Measurements from ENCODE around the gene SERPINA12. TPM values are rescaled to one million over a fixed set of nuclear protein-coding genes. Genes with fewer than 3 reads are reported as not detected.

The SERPINA12 gene
- total RNA-seq, 1 experiment from 2014 or later, result not detected

DNA sequence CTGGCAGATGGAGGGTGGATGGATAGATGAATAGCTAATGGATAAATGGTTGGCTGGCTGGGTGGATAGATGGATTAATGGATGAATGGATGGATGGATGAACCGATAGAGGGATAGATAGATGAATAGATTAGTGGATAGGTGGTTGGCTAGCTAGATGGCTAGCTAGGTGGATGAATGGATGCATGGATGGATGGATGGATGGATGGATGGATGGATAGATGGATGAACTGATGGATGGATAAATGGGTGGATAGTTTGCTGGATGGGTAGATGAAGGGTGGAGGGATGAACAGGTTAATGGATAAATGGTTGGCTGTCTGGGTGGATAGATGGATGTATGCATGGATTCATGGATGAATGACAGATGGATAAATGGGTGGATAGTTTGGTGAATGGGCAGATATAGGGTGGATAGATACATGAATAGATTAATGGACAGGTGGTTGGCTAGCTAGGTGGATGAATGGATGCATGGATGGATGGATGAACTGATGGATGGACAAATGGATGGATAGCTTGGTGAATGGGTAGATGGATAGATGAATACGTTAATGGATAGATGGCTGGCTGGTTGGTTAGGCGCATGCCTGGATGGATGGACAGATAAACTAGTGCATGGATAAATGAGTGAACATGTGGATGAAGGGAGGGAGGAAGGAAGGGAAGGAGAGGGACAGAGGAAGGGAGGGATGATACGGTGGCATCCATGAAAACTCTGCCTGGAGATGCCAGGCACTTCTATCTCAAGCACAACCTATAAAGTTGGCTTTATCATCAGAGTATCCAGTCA lies 41.3 kb downstream of the SERPINA12 start:
- no peak for DNase-seq (ENCODE audit: extremely low read depth, low read depth)

DNA sequence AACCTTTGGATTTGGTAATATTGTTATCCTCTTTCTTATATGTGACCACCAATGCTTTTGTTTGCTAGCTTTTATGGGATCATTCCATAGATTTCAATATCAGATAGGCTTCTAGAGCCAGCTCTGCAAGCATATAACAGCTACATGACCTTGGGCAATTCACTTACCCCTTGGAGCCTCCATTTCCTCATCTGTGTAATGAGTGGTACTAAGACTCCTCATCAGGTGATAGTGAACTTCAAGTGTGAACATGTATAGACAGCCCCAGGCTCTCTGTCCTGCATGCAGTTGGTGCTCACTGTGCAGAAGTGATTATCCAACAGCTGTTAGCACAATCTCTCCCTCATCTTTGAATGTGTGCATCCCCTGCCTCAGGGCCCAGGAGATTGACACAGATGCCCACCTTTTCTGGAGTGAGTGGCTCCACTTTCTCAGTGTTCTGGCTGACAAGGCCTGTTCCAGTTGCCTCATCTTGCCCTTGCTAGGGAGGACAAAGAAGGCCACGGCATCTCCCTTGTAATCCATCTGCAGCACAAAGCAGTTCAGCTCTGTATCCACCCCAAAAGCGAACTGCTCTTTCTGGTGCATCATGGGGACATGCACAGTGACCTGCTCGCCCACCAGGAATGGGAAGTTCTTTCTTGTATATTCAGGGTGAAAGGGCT lies 42.4 kb downstream of the SERPINA12 start:
- DNase-seq (ENCODE audit: extremely low read depth, low read depth), result no peak

DNA sequence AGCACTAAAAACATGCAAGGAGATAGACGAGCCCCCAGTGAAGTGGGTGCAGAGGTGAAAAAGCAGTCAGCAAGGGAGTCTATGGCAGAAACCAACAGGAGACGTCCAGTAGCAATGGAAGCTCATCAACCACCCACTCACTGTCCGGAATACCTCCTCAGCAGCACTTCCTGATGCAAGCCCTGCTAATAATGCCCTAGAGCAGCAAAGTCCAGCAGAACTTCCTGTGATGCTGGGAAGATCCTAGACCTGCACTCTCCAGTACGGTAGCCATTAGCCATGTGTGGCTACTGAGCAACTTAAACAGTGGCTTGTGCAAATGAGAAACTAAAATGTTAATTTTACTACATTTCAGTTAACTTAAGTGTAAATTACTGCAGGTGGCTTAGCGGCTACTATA lies 44.2 kb downstream of the SERPINA12 start:
- DNase-seq (ENCODE audit: extremely low read depth, low read depth), result no peak

DNA sequence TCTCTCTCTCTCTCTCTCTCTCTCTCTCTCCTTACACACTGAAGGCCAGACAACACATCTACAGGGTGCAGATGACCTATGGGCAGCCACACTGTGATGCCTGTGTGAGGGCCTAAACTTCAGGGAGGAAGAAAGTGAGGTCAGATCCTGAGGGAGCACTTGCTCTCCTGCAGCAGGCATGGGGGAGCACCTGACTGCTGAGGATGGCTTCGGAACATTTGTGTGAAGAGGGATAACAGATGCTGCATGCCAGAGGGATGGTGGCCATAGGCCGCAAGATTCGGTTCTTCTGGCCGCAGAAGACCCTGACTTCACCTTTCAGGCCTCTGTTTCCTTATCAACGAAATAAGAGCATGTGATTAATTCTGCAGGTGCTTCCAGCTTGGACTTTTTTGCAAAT lies 45.0 kb downstream of the SERPINA12 start:
- DNase-seq (ENCODE audit: extremely low read depth, low read depth), result no peak

DNA sequence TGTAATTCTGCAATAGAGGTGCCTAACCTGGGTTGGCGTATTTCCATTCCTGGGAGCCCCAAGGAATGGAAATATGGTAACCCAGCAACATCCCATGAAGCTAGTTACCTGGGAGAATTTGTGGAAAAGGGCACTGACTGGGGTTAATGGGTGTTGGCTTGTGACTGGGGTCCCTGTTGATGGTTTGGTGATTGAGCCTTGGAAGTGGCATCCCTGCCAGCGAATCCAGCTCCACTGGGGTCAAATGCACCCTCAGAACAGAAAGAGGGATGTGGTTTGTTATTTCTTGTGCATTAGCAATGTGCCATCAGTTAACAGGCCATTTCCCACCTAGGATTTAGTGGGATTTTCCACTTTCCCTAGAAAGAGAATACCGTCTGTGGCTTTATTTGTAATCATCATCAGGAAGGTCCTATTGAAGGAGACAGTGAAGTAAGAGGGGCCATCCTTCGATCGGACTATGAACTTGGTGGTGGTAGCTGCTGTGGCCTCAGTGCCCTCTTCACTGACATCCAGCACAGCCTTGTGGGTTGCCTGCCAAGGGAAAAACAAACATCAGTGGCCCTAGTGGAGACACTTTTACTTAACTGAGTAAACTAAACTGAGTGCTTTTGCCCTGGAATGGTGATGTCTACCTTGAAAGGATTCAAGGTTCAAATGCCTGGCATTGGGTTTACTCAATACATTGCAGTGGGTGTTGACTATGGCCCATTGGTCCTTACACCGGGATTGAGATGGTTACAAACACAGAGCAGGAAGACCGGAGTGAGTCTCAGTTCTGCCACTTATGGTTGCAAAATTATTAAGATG lies 46.3 kb downstream of the SERPINA12 start:
- no peak for DNase-seq (ENCODE audit: extremely low read depth, low read depth)

DNA sequence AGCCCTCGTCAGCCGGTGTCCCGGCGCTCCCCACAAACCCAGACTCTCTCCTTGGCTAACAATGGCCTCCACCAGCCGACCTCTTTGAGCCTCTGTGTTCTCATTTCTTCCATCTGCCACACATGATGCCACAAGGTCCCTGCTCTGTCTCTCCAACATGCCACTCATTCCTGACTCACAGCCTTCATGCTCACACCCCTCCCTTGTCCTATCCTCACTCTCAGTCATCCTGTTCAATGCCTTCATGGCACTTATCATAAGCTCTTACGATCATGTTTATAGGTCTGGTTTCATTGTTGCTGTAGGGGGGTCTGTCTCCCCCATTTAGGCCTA lies 47.1 kb downstream of the SERPINA12 start:
- no peak for DNase-seq (ENCODE audit: extremely low read depth, low read depth)

DNA sequence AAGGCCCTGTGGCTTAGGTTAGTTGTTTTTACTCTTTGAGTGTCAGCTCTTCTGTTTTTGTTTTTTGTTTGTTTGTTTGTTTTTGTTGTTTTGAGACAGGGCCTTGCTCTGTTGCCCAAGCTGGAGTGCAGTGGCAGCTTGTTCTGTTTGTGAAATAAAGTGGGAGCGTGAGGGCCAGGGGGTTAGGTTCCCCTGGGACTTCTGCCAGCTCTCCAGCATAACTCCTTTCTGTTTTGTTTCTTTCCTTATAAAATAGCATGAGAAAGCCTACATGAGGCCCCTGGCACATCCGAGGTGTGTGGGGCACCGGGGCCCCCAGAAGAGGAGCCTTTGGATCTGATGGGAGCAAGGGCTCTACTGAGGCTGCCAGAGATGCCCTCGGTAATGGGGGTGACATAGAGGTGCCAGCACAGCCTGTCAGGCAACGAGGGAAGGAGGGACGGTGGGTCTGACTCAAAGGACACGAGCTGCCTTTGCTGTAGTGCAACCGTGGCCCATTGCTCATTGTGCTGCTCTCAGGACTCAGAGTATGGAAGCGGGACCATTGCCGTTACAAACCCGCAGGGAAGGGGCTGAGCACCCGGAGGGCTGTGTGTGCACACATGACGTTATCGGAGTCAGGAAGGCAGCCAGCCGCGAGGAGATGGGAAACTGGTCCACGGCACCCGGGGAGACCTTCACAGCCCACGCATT lies 47.6 kb downstream of the SERPINA12 start:
- no peak for DNase-seq (ENCODE audit: extremely low read depth, low read depth)

DNA sequence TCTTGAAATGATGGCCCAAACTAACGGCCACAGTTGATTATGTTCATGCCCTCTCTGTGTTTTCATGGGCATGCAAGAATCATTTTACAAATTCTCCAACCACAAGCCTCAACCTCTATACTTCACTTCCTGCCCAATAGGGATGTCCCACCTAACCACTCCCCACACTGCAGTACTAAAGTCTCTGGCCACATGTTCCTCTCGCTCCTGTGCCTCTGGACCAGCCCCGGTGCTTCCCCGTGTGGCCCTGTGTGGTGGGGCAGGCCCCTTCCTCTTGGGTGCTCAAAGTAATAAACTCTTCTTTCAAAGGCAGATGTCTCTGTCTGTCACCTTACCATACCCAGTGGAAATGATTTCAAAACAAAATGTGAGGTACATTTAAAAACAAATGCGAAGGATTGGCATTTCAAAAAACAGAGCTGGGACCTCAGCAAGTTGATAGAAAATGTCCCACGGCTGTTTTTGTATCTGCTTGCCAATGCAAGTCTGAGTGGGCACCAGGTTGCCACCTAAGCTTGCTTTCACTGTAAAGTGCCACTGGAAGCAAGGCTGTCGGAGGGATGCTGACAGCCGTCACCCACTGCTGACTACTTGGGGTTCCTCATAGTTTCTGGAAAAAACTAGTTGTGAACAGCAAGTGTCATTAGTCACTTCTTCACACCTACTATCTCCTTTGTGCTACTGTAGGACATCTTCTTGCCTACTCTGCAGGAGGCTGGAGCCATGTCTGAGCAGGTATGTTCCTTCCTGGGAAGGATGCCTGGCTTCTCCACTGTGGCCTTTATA lies 48.4 kb downstream of the SERPINA12 start:
- DNase-seq (ENCODE audit: extremely low read depth, low read depth), result no peak

DNA sequence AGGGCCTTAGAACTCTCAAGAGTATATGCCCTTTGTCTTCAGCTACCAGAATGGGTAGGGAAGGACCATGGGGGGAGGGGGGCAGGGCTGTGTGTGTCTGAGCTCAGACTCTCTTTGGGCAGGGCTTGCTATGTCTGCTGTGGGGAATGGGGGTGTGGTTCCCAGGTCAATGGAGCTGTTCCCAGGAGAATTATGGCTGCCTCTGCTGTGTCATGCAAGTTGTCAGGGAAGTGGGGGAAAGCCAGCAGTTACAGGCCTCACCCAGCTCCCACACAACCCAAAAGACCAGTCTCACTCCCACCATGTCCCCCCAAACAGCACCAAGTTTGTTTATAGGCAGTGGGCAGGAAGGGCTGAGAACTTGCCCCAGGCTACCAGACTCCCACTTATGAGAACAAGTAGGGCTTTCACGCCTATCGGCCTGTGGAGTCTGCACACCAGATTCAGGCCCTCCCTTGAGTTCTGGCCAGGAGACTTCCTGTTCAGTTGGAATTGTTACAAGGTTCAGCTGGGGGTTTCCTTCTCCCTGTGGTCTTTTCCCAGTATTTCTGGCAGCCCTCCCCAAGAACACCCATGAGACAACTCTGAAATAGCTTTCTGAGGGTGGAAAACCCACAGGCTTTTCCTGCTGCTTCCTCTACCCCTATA lies 50.6 kb downstream of the SERPINA12 start:
- no peak for DNase-seq (ENCODE audit: extremely low read depth, low read depth)

DNA sequence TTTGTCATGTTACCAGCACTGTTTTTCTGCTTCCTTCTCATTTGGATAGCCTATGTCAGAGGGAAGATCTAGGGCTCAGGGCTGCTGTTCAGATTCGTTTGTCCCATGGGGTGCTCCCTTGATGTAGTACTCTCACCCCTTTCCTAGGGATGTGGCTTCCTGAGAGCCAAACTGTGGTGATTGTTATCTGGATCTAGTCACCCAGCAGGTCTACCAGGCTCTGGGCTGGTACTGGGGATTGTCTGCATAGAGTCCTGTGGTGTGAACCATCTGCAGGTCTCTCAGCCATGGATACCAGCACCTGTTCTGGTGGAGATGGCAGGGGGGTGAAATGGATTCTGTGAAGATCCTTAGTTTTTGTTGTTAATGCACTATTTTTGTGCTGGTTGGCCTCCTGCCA lies 51.2 kb downstream of the SERPINA12 start:
- DNase-seq (ENCODE audit: extremely low read depth, low read depth), result no peak

DNA sequence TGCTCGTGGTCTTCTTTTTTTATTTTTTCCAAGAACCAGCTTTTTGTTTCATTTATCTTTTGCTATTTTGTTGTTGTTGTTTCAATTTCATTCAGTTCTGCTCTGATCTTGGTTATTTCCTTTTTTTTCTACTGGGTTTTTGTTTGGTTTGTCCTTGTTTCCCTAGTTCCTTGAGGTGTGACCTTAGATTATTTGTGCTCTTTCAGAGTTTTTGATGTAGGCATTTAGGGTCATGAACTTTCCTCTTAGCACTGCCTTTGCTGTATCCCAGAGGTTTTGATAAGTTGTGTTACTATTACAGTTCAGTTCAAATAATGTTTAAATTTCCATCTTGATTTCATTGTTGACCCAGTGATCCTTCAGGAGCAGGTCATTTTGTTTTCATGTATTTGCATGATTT lies 53.3 kb downstream of the SERPINA12 start:
- no peak for DNase-seq (ENCODE audit: extremely low read depth, low read depth)

DNA sequence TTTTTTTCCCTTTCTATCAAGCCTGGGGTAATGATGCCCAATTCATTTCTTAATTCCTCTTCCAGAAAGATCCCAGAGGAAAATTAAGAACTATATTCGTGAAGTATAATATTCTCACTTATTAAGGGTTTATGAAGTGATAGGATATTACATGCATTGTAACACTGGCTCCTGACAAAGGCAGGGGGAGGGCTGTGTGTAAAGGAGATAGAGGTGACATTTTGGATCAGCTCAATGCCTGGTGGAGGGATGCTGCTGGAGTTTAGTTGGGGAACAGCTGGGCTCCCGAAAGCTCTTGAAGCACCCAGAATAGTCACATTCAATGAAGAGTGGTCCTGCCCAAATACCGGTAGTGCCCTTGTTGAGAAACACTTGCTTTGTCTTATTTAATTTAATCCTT lies 57.4 kb downstream of the SERPINA12 start:
- DNase-seq (ENCODE audit: extremely low read depth, low read depth), result no peak

DNA sequence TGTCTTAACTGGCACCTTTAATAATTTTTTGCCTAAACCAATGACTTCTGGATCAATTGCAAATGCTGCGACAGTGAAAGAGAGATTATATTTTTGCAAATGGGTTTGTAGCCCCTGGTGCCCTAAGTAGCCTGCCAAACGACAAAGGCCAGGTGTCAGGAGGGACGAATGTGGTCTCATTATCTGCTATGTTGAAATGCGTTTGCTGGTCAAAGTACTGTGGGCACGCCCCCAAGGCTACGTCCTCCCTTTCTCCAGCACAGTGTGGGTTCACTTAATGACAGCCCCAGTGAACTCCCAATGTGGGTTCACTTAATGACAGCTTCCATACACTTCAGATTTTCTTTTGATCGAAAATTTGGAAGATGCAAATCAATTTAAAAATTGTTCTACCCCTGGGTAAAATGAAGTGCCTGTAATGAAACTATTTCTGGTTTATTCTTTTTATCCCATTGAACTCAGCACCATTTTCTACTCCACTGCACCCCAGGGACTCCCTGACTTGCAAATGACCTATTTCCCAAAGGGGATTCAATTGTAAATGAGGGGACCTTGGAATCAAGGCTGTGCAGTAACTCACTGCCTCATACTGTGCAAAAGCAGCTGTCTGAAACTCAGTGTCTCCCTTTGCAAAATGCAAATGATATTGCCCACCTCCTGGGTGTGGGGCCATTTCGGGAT lies 58.0 kb downstream of the SERPINA12 start:
- DNase-seq (ENCODE audit: extremely low read depth, low read depth), result no peak

DNA sequence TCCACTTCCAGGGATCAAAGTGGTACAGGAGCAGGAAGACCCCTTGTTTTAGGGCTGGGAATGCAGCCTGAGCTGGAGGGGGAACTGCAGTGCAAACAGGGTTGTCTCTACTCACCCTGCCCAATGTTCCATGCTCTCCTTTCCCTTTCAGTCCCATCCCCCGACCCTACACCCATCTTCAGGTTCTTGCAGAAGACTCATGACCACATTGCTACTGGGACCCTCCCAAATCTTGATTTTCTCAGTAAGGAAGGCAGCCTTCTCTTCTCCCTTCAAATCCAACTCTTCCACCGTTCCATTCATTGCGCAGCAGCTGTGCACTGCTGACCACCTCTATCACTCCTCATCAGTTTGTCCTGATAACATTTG lies 58.6 kb downstream of the SERPINA12 start:
- DNase-seq (ENCODE audit: extremely low read depth, low read depth), result no peak

DNA sequence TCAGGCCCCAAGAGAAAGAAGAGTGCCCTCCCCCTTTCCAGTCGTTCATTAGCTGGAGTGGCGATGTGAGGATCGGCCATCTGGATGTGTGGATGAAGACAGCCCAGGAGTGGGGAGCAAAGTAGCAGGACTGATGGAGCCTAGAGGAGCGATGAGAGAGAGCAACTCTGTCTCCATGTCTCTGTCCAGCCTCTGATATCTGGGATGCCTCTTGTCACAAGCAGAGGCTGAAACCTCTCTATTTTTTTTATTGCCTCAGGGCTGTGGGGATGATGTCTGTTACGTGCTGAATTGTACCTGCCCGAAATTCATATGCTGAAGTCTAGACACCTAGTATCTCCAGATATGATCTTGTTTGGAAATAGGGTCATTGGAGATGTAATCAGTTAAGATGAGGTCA lies 59.3 kb downstream of the SERPINA12 start:
- no peak for DNase-seq (ENCODE audit: extremely low read depth, low read depth)

DNA sequence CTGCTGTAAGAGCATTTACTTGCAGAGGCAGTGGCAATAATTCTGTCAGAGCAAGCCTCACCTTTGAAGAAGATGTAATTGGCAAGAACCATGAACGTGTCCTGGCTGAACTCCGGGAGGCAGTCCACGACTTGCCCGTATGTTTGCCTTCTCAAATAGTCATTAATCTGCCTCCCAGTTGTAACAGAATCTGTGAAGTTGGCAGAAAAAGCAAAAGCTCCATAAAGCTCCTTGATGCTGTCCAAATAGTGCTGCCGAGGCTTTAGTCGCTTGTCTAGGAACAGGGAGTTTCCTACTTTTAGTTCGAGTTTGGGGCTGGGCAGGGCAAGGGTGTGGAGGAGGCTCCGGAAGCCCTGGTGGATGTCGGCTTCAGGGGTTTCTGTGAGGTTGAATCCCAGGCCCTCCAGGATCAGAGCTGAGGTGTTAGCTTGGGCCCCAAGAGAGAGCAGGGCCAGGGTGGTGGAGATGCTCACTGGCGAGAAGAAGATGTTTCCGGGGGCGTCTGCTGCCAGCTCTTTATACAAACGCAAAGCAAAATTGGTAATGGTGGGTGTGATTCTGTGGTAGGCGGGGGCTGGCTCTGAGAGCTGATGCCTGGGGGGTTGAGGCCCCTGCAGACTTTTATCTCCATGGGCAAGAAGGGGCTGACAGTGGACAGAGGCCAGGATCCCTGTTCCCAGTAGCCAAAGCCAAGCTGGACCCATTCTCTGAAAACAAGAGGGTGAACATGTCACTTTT lies 61.0 kb downstream of the SERPINA12 start:
- no peak for DNase-seq (ENCODE audit: extremely low read depth, low read depth)

DNA sequence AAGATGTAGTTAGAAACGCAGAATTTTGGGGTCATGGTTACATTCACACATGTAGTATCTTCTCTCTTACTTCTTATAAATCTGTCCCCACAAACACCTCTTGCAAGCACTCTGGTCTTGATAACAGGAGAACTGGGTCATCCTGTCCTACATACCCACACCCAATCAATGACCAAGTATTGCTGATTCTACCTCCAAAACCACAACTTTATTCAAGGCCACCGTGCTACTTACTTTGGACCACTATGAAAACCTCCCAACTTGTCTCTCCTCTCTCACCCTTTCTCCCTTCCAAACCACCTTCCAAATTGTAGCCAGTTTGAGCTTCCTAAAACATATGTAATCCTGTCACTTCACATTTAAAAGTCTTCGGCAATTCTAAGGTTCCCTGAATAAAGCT lies 62.1 kb downstream of the SERPINA12 start:
- no peak for DNase-seq (ENCODE audit: extremely low read depth, low read depth)

DNA sequence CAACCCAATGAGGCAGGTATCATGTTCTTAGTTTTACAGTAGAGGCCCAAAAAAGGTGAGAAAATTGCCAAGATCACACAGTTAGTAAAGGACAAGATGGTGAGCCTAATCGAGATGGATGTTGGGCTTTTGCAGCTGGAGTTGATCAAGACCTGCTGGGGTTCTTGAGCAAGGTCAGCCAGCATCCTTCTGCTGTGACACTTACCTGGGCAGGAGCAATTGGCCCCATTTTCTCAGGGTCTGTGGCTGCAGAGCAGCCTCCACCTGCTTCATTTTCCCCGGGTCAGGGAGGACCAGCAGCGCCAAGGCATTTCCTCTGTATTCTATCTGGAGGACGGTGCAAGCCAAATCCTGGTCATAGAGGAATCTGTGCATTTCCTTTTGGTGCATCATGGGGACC lies 63.1 kb downstream of the SERPINA12 start:
- no peak for DNase-seq (ENCODE audit: extremely low read depth, low read depth)

DNA sequence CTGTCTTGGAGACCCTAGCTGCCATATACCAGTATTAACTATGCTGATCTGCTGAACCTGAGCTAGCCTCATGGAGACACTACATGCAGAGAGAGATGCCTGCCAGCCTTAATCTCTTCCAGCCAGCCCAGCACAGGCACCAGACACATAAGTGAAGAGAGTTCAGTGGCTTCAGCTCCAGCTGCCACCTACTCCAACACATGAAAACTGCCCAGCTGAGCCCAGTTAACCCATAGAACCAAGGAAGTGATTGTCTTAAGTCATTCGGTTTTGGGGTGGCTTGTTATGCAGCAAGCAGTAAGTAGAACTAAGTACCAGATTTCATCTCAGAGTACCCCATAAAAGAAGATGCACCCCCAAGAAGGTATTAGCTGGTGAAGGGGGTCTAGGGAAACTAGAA lies 64.3 kb downstream of the SERPINA12 start:
- DNase-seq (ENCODE audit: extremely low read depth, low read depth), result no peak

Data from NCI-H460 (cell line).